HG03521 (cell line): Measurements from ENCODE around the gene SNCA.

Experiments used
- ATAC-seq: cut with Tn5 transposase; IDR thresholded peaks from one replicate; pipeline ENCODE4 v1.9.1; 2021; ENCODE audit warnings: mild to moderate bottlenecking, moderate library complexity; ENCODE audit not compliant: unreplicated experiment

Gene SNCA

GRCh38 chr4:89836897-89837384 is at the start of gene SNCA:
TSS of gene SNCA (minus strand) at chr4:89837161. CDS start at chr4:89835667, 1,494 bp downstream.
- no peak for ATAC-seq

DNA sequence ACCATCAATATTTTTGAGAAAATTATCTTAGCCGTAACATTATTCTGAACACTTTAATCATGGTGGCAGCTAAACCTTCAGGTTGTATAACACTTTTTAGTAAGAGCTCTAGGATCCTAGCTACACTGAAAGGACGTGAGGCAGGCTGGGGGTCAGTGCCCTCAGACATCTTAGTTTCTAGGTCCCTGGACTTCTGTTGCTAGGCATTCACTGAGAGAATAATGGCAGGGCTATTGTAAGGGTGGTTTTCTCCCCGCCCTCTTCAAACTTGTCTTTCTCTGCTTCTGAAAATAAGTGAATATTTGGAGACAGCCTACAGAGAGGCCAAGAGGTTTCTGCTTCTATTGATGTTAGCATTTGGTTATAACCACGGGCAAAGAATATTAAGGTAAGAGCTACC is 42.3 kb upstream of the SNCA start:
- no peak for ATAC-seq

DNA sequence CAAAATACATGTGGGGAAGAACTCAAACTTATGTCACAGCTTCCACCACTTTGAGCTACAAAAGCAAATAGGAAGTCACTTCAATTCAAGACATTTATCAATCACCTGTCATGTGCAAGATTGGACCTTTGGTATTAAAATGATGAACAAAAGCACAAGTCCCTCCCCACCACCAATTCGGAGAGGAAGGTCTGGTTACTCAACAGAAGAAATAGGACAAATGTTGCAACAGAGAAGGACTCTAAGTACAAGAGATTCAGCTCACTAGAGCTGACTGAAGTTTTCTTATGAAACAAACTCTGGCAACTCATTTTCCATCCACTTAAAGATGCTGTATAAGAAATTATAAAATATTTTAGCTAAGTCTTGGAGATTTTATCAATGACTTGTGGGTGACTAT is 41.6 kb upstream of the SNCA start:
- no peak for ATAC-seq

DNA sequence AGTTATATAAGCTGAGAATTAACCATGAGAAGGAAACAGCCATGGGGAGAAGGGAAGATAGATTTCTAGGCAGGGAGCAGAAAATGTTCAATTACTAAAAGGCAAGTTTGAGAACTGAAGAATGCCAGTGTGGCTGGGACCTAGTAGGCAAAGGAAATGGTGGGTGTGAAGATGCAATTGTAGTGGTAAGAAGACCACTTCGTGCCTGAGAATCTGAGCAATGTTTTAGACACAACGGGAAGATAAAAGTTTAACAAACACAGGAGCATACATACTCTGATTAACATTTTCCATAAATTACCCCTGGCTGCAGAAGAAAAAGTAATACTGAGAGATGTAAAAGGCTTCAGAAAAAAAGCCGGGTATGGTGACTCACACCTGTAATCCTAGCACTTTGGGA is 39.6 kb upstream of the SNCA start:
- ATAC-seq: no peak

DNA sequence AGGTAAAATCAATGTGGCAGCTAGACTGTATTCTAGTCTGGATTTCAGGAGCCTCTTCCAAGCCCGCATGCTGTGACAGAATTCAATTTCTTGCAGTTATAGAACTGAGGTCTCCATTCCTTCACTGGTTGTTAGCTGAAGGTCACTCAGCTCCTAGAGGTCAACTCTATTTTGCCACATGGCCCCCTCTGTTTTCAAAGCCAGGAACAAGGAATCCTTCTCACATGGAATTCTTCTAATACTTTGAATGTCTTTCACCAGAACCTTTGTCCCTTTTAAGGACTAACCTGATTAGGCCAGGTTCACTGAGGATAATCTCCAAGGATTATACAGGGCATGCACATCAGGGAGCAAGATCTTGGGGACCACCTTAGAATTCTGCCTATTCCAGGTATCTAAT is 34.2 kb upstream of the SNCA start:
- ATAC-seq: no peak

- ATAC-seq: no peak
Measured at GRCh38 chr4:89868999-89869589, 32.1 kb upstream of the SNCA start.

DNA sequence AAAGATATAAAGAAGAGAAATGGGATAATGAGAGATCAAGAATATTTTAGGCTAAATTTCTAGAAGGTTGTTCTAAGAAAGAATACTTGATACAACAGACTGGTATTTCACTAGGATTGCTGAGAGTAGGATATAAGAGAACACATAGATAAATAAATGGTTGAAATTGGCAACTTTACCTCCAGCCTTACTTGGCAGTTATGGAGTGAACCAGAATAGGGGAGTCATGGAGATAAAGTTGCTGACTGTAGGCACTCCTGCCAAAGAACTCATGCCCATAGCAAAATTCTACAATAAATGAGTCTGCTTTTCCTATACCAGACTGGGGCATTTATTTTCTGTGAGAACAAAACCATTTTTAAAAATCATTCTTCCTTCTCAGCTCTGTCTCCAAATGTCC is 31.3 kb upstream of the SNCA start:
- ATAC-seq: no peak

GRCh38 chr4:89863533-89863932 is 26.6 kb upstream of the SNCA start:
- ATAC-seq: no peak

GRCh38 chr4:89860971-89861370 is 24.0 kb upstream of the SNCA start:
- ATAC-seq: no peak

GRCh38 chr4:89855236-89855635 is 18.3 kb upstream of the SNCA start:
- no peak for ATAC-seq

GRCh38 chr4:89847571-89848325 is 10.8 kb upstream of the SNCA start:
- ATAC-seq: no peak

GRCh38 chr4:89839558-89839957 is 2.6 kb upstream of the SNCA start:
- no peak for ATAC-seq

GRCh38 chr4:89837993-89838390 is 1.0 kb upstream of the SNCA start:
- no peak for ATAC-seq

- ATAC-seq: no peak
Measured at GRCh38 chr4:89837385-89837992, 528 bp upstream of the SNCA start.

DNA sequence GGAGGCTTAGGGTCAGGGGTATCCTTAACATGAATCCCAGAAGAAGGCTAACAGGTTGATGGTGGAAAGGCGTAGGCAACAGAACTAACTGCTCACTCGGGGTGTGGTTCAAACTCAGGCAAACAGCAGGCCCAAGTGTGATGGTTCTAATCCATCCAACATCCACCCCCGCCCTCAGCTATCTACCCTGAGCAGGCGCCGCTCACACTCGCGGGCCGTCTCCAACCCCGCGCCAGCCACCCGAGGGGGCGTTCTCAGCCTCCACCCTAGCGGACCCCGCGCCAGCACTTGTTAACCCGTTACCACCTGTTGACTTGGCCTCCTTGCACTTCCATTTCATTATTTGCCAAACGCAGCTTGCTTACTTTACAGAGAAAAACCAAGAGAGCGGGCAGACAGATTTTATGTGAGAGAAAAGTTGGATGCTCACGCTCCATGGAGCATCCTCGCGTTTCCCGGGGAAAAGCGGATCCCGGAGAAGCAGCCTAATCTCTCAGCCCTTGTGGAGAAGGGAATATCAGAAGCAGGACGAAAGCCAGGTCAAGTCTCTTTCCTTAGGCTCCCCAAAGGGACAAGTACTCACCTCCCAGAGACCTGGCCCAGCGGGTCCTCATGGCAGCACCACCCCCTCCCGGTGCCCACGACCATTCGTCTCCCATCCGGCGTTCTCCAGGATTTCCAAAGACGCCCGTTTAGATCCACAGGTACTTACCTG is 773 bp downstream of the SNCA start:
- ATAC-seq: no peak

- ATAC-seq: no peak
Measured at GRCh38 chr4:89835413-89835812, 1.5 kb downstream of the SNCA start.

DNA sequence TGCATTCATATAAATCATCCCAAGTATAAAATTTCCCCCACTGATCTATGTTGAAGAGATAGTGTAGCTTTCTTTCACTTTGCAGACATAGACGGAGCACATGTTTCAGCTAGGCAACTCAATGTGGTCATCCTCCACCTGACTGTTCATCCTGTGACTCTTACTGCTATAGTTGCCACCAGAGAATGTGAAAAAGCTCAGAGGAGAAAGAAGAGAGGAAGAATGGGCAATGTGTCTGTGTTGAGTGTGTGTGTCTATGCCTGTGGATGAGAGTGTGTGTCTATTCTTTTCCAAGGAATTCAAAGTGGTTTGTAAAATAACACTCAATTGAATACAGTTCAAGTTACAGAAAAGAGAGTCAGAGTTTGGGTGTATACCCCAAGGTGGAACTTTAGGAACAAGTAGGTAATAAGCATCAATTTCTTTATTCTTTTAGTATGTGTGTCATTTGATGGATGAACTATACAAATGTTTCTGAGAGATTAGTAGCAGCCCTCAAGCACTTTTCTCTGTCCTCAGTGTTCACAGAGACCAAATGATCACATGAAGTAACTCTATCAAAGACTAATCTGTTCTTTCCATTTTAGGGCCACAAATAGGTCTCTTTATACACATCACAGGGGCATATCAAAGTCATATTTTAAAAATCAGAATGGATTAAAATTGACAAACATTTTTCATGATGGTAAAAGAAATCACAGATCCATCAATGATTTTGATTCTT is 2.3 kb downstream of the SNCA start:
- no peak for ATAC-seq

DNA sequence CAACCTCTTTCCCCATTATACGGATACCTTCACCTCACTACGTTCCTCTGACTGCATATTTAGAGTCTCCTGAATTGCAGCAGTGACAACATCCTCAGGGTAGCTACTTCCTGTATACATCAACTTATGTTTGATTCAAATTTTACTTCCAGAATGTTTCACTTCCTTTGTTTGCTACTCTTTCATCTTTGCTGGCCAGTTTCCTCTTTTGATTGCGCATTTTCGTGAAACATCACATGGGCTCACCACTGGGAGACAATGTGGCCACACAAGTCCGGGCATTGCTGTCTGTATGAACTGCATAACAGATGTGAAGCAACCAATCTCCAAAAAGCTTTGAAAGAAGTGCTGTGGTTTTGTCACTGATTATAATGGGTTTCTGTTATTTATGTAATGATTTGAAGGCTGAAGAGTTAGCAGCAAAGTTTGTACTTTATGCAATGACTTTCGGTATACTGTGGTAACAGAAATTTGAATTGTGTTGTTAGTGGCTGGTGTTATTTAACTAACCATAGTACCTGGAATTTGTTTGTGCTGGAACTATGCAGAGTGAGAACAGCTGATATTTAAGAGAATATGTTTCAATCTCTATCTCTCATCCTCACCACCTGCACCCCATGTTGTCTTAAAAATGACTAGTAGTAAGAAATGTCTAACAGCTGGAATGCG is 7.4 kb downstream of the SNCA start:
- ATAC-seq: peak; percentile 75

- no peak for ATAC-seq
Measured at GRCh38 chr4:89823416-89823815, 13.5 kb downstream of the SNCA start.

DNA sequence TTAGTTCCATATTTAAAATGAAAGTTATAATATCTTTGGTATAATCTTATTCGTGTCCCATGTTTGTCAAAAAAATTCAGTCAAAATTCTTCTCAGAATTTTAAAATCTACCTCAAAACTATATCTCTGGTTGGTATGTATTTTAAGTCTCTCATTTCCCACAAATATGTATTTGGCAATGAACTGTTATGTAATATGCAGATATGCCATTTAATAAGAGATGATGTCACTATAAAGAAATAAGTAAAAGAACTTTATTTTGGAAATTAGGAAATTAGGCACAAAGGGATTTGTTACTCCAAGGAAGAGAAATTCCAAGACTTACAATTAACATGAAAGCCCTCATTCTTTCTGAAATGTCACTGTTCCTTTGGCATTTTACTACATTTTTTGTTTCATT is 15.3 kb downstream of the SNCA start:
- no peak for ATAC-seq
